GM18873 (cell line): ENCODE data around the gene RASA3.
"Not testable (repeated sequence)": the region's sequence is repeated elsewhere in the genome, so short reads cannot be mapped to it uniquely, and the experiment has no call there.

Source experiments
- ATAC-seq: cut with Tn5 transposase; IDR thresholded peaks from one replicate; pipeline ENCODE4 v1.9.1; 2021; ENCODE audit warnings: mild to moderate bottlenecking, moderate library complexity, moderate number of reproducible peaks; ENCODE audit not compliant: unreplicated experiment, low FRiP score

Gene RASA3

DNA sequence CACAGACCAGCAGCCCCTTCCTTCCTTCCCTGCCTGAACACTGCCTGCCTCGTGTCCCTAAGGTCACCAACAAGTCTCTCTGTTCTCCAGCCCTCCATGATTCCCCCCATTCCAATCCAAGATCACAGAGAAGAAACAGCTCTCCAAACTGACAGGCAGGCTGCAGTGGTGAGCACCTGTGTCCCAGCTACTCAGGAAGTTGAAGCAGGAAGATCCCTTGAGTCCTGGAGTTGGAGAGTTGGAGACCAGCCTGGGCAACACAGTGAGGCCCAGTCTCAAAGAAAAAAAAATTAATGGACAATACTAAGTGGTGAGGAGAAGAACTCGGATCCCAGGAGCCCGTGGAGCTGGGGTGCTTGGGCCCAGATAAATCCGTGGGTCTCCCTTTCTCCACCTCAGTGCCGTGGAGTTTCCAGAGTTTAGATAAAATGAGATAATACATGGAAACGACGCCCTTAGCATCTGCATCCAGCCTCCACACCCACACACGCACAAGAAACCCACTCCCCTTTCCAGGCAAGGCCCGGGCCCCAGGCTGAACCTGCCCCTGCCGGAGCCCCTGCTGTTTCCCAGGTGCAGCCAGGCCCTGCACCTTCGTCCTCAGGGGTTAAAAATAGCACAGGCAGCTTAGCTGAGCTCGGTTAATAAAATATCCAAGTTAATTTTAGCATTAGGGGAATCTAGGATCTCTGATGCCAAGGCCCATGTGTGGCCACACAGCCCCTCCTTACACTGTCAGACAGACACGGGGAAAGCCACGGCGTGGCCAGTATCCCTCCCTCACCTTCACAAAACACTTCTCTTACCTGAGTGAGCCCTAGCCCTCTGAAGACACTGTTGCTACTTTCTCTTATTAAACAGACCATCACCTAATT, 4.7 kb downstream of the RASA3 start:
- no peak for ATAC-seq

DNA sequence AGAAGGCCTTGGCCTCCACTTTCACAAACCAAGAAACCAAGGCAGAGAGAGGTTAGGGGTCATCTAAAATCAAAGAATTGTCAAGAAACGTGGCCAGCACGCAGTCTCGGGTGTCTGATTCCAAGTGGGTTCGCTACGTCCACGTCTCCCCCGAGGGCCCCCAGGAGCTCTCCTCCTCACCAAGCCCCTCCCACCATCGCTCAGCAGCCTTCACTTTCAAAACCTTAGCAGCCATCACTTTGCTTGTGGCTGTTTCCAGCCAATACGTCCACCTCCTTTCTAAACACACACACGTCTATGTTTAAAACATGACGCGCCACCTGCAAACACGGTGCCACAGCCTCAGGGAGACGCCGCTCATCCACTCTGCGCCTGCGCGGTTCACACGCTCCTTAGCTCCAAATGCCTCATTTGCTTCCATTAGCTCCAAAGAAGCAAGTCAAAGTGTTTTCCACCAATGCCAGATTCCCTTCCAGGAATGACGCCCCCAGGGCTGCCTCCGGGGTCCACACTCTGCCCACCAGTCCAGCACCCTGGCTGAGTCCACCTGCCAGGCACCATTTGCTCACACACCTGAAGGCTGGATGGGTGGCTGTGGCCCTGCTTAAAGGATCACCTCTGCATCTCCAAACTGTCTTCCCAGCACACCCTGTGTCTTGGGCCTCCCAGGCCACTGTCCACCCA, 5.5 kb downstream of the RASA3 start:
- ATAC-seq: no peak

DNA sequence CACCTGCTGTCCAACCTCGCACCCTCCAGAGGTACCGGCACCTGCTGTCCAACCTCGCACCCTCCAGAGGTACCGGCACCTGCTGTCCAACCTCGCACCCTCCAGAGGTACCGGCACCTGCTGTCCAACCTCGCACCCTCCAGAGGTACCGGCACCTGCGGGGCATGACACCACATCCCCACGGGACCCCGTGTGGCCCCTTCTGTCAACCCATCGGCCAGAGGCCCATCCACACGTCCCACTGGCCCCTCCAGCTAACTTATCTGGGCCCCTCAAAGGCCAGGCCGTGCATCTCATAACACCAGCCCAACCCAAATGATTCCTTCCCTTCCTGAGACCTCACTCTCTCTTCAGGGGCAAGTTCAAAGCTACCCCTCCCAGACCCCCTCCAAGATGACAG, 6.3 kb downstream of the RASA3 start:
- not testable (repeated sequence) for ATAC-seq

DNA sequence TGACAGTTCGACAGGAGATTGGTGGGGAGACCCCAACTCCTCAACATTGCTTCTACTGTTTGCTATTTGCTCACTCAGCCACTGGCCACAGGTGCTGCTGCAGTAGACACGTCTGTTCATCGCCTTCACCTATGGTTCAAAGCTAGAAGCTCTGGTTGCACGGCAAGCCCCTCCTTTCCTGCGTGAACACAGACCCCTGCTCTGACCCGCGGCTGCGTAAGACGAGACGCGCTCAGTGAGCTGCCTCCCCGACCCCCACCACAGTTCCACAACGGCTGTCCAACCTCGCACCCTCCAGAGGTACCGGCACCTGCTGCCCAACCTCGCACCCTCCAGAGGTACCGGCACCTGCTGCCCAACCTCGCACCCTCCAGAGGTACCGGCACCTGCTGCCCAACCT, 6.8 kb downstream of the RASA3 start:
- ATAC-seq: no peak

DNA sequence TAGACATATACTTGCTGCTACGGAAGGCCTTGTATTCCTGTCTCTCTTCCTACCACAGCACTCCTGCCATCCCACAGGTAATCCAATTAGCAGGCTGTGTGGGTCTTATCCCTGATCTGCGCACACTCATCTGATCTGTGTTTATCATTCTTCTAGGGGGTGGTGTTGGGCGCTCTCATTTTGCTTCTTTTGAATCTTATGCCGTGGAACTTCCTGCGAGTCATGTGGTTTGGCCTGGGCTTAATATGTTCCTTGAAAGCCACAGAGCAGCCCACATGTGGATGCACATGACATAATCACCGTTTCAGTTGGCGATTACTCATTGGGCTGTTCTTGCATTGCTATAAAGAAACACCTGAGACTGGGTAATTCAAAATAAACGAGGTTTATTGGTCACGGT, 7.5 kb downstream of the RASA3 start:
- ATAC-seq: no peak

DNA sequence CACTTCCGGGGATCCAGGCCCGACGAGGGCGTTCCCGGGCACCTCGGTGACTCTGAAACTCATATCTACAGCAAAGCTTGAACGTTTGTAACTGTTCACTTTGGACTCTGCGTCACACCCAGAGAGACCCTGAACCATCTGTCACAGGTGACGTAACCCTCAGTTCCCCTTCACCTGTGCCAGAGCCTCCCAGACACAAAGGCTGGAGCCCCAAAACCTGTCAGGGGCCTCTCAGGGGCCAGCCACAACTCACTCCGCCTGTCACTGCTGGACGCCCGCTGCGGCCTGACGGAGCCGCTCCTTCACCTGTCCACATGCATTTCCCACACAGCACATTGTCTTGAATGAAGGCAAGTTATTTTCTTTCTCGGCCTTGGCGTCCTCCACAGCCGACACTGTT, 8.0 kb downstream of the RASA3 start:
- no peak for ATAC-seq

DNA sequence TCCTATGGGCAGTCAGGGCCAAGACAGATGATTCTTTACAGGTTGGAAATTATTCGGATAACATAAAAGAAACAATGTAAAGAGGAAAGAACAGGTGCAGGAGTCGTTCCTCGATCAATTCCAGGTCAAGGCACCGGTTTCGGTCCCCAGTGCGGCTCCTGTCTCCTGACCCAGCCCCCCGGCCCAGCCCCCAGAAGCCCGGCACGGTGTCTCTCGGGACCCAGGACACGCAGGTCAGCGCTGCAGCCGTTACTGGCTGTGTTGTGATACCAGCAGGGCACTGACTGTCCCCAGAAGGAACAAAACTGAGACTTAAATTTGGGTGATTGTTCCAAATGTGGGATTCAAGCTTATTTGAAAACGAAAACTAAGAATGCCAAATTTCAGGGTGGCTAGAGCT, 8.5 kb downstream of the RASA3 start:
- no peak for ATAC-seq

DNA sequence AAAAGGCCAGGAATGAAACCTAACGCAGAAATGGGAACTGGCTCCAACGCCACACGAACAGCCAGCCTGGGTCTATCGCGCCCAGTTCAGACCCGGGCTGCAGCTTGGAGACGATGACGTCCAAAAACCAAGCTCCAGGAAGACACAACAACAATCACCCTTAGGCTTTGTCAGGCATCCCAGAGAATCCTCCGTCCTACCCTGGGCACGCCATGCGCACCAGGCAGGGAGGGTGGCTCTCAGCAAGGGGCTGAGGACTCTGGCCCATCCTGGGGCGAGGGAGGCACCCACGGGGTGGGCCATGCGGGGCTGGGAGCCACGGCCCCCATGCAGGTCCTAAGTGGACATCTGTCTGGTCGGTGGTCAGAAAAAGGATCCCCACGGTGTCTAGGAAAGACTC, 9.0 kb downstream of the RASA3 start:
- no peak for ATAC-seq

DNA sequence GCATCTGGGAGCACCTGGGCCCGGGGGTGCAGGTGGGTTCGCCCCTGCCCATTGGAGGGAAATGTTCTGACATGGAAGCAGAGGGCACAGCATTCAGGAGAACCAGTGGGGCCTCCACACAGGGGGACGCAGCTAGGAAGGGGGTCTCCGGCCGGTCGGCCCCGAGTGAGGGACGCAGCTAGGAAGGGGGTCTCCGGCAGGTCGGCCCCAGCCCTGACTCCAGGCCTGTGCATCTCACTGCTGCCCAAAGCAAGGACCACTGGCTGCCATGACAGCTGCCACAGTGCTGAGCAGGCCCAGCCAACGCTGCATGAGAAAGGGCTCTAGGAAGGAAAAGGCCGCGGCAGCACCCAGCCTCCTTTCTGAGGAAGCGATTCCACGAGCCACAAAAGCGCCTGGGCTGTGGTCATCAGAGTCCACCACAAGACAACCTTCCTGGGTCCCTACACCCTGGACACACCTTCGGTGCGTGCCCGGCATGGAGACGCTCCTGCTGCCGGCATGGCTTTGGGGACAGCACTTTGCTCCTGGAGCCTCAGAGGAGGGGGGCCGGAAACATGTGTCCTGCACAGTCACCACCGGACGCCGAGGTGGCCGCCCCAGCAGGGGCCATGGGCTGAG, 9.7 kb downstream of the RASA3 start:
- no peak for ATAC-seq

DNA sequence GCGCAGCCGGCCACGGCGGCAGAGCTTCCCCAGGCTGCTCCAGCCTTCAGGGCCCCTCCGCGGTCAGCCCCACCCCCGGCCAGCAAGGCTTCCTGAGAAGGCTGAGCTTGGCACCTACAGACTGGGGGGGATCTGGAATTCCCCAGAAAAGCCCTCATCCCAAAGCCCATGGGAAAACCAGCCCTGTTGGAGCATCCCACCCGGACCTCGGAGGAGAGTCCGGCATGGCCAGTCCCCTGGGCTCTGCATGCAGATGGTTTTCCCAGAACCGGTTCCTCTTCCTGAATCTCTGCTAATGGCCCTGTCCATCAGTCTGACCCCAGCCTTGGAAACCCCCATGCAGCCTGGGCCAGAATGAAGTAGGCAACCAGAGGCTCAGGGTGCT, 10.3 kb downstream of the RASA3 start:
- no peak for ATAC-seq

DNA sequence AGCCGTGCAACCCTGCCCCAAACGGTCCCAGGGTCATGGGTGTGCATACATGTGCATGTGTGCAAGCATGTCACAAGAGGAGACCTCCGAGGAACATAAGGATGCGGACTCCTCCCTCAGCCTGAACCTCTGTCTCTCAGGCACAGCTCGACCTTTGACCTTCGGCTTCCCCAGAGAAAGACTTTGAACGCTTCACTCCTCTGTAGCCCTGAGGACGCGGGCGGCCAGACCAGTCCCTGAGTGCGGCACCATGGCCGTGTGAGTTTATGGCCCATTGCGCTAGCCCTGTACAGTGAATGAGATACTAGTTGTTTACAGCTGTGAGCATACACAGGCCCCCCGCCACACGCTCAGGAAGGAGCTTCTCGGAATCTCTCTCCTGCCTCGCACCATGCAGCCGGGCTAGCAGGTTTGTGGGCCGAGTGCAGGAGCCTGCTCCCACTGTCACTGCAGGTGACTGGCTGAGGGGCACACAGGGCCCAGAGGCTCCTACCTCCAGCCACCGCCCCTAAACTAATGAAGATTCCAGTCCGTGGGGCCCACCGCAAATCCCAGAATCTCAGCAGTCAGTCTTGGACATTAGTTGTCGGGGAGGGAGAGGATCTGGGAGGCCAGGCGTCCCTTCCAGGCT, 10.8 kb downstream of the RASA3 start:
- ATAC-seq: no peak

DNA sequence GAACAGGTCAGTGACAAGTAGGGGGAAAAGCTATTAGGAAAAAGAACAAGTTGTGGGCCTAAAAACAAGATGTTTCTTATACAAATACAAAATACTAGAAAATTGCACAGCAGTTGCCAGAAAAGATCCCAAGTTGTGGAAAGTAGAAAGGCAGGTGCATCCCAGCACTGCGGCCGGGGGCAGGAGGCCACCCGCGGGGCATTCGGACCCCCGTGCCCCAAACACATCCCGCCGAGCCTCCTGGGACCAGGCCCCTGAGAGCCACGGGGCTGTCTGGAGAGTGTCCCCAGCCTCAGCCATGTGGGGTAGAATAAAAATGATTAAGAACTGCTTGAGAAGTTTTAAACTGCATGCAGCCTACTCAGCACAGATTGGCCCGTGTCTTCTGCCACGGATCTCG, 11.4 kb downstream of the RASA3 start:
- no peak for ATAC-seq

DNA sequence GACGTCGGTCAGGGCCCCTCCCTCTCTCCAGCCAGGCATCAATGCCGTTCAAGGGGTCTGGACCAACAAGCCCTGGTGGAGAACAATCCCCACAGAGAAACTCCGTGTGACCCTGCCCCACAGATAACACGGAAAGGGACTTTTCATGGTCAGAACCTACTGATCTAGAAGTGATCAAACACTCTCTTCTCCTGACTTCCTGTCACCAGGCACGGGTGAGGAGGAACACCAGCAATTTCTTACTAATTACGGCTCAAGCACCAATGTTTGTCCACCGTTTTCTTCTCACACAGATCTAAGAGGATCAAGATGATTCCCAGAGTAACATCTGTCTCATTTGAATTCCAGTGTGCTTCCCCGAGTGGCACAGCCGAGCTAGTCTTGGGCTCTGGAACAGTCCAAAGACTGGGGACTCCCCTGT, 11.8 kb downstream of the RASA3 start:
- ATAC-seq: no peak

DNA sequence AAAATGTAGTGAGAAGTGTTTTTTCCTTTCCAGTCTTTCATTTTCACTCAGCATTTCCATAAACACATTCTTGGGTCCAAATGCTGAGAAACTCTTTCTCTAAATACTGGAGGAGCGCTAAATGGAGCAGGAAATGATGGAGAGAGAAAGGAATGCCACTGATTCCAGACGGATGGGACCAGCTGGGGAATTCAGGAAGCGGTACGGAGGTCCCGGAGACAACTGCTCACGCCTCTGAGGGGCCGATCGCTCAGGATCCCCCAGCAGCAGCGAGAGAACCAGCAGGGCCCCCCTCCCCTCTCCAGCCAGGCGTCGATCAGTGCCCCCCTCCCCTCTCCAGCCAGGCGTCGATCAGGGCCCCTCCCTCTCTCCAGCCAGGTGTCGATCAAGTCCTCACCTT, 13.2 kb downstream of the RASA3 start:
- no peak for ATAC-seq

DNA sequence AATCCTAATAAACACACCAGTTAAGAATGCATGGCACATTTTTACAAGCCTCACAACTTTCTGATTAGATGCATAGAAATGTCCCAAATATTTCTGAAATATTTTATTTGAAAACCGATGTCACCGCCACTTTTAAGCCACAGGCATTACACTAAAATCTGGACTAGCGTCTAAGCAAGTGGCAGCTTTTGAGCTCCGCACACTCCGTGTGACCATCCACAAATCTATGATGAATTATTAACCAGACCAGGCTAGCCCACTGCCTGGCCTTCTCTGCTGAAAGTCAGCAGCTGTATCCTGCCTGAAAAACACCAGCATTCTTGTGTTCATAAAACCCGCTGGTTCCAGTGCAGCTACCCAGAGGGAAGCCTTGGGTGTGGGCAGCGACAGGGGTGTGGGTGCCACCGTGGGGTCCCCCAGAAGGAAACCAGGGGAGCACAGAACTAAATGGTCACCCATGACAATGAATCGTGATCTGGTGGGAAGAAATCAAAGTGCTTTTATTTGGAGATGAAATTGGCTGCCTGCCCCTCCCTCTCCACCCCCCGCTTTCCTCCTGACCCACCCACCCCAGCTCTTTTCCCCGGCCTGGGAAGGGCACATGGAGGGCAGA, 13.8 kb downstream of the RASA3 start:
- no peak for ATAC-seq

DNA sequence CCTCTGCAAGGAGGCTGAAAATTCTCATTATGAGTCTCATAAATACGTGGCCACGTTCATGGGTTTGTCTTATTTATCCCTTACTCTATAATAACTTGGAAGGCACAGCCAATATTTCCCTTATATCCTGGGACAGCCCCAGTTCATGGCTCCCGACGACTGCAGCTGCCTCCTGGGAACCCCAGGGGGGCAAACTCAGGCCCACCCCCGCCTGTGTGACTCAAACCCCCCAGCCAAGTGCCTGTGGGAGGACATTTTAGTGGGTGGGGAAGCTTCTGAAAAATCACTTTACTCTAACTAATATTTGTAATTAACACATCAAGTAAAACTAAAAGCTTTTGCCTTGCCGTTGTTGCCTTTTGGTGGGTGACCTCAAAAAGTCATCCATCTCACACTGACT, 14.3 kb downstream of the RASA3 start:
- ATAC-seq: no peak

DNA sequence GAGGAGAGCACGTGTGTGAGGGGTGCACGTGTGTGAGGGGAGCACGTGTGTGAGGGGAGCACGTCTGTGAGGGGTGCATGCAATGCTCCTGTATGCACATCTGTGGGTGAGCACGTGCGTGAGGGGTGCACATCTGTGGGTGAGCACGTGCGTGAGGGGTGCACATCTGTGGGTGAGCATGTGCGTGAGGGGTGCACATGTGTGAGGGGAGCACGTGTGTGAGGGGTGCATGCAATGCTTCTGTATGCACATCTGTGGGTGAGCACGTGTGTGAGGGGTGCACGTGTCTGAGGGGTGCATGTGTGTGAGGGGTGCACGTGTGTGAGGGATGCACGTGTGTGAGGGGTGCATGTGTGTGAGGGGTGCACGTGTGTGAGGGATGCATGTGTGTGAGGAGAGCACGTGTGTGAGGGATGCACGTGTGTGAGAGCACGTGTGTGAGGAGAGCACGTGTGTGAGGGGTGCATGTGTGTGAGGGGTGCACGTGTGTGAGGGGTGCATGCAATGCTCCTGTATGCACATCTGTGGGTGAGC, 15.0 kb downstream of the RASA3 start:
- not testable (repeated sequence) for ATAC-seq

DNA sequence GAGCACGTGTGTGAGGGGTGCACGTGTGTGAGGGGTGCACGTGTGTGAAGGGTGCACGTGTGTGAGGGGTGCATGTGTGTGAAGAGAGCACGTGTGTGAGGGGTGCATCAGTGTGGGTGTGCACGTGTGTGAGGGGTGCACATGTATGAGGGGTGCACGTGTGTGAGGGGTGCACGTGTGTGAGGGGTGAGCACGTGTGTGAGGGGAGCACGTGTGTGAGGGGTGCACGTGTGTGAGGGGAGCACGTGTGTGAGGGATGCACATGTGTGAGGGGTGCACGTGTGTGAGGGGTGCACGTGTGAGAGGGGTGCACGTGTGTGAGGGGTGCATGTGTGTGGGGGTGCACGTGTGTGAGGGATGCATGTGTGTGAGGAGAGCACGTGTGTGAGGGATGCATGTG, 15.7 kb downstream of the RASA3 start:
- ATAC-seq: no peak

DNA sequence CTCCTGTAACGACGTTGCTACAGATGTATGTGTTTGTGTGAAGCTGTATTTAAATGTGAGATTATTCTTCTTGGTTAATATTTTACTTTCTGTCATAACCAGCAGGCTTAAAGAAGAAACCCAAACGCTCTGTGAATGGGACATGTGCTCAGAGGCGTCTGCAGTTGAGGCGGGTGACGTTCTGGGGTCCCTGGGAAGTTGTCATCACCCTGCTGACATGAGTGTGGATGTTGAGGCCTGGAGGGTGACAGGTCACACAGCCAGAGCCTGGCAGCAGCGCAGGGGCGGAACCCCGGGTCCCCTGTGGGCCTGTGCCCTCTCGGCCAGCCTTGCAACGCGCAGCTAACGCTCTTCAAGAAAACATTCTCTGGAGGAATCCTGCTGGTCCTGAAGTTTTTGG, 16.6 kb downstream of the RASA3 start:
- ATAC-seq: no peak

DNA sequence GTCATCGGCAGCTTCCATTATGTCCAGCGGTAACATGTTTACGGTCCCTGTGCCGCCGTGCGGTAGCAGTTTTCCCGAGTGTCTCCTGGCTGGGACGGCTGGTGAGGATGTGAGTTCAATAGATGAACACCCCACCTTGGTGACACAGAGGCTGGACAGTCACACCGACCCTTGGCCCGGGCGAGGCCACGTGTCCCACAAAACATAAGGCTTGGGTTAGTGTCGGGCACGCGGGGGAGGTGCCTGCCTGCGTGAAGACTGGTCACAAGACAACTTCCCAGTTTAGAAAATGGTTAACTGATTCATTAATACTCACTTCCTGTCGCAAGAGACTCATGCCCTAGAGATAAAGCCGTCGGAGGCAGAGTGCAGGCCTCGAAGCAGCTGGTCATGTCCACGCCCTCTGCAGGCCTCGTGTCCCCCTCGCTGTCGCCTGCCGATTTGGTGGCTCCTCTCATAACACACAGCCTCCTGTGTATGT, 17.2 kb downstream of the RASA3 start:
- no peak for ATAC-seq
